Mesendoderm (in vitro differentiated cells): ENCODE data around the gene KIF5C.

Experiments used
- DNase-seq: peaks from one replicate; pipeline ENCODE4 v3.0.0; 2013
- H2AK5ac ChIP-seq: 2 replicates; pipeline ENCODE4 v1.6.1; 2013; ENCODE audit warnings: low read length, inconsistent platforms
- H2BK120ac ChIP-seq: 2 replicates; pipeline ENCODE4 v1.6.1; 2013; ENCODE audit warnings: low read depth, mild to moderate bottlenecking, low read length, moderate library complexity, mixed read lengths
- H2BK15ac ChIP-seq: replicated peaks from 2 replicates; pipeline ENCODE4 v1.6.1; 2013; ENCODE audit warnings: low read depth, mild to moderate bottlenecking, moderate library complexity
- H2BK5ac ChIP-seq: 2 replicates; pipeline ENCODE4 v1.6.1; 2013; ENCODE audit warnings: low read length, inconsistent platforms
- H3K18ac ChIP-seq: 2 replicates; pipeline ENCODE4 v1.6.1; 2013; ENCODE audit warnings: mild to moderate bottlenecking, low read length, mixed read lengths
- H3K23ac ChIP-seq: one replicate; pipeline ENCODE4 v1.6.1; 2013; ENCODE audit warnings: low read length
- H3K27ac ChIP-seq: 2 replicates; pipeline ENCODE4 v1.5.1; 2013; ENCODE audit warnings: low read depth, mild to moderate bottlenecking, inconsistent platforms, low read length, moderate library complexity
- H3K27me3 ChIP-seq: 2 replicates; pipeline ENCODE4 v1.6.1; 2013; ENCODE audit warnings: low read length, control low read depth, mild to moderate bottlenecking, inconsistent platforms; ENCODE audit not compliant: insufficient read depth, poor library complexity
- H3K36me3 ChIP-seq: 2 replicates; pipeline ENCODE4 v1.6.1; 2013; ENCODE audit warnings: low read length, inconsistent platforms; ENCODE audit not compliant: control insufficient read depth, insufficient read depth
- H3K4ac ChIP-seq: one replicate; pipeline ENCODE4 v1.6.1; 2013; ENCODE audit warnings: low read depth, mild to moderate bottlenecking, low read length, moderate library complexity
- H3K4me1 ChIP-seq: 2 replicates; pipeline ENCODE4 v1.6.1; 2013; ENCODE audit warnings: low read depth, low read length, inconsistent platforms; ENCODE audit not compliant: control insufficient read depth
- H3K4me2 ChIP-seq: 2 replicates; pipeline ENCODE4 v1.6.1; 2013; ENCODE audit warnings: low read length
- H3K4me3 ChIP-seq: 2 replicates; pipeline ENCODE4 v1.5.1; 2013; ENCODE audit warnings: mild to moderate bottlenecking, low read length
- H3K56ac ChIP-seq: one replicate; pipeline ENCODE4 v1.6.1; 2013; ENCODE audit warnings: low read length
- H3K79me1 ChIP-seq: 2 replicates; pipeline ENCODE4 v1.6.1; 2013; ENCODE audit warnings: low read length, inconsistent platforms
- H3K79me2 ChIP-seq: 2 replicates; pipeline ENCODE4 v1.6.1; 2013; ENCODE audit warnings: mild to moderate bottlenecking, low read length; ENCODE audit not compliant: control insufficient read depth, insufficient read depth
- H3K9ac ChIP-seq: 2 replicates; pipeline ENCODE4 v1.6.1; 2013; ENCODE audit warnings: low read length, inconsistent platforms
- H4K5ac ChIP-seq: one replicate; pipeline ENCODE4 v1.6.1; 2013; ENCODE audit warnings: low read length
- H4K8ac ChIP-seq: one replicate; pipeline ENCODE4 v1.6.1; 2013; ENCODE audit warnings: low read depth, mild to moderate bottlenecking, control low read depth, low read length, moderate library complexity
- WGBS: extraction: QIAGEN DNeasy Blood & Tissue Kit; methylation state at CpG from one replicate; pipeline ENCODE4 v1.1.7; 2013; ENCODE audit warnings: low lambda C conversion rate, missing lambda C conversion rate; ENCODE audit not compliant: insufficient coverage; ENCODE audit errors: extremely low coverage; 5-methylcytosine and 5-hydroxymethylcytosine counted together

Gene KIF5C

GRCh38 chr2:148959745-148960144 is 84.7 kb downstream of the KIF5C start:
- peaks cover 2% of the 10 kb centered on the region for H3K36me3 ChIP-seq
- no CpG with 5 or more reads among the region's 5 CpGs for WGBS
- no peak for DNase-seq
- no peaks in the 10 kb centered on the region for H3K4me1 ChIP-seq
- H3K79me2 ChIP-seq: no peaks in the 10 kb centered on the region
- H3K4ac ChIP-seq: no peak overlapping the region
- no peak overlapping the region for H2AK5ac ChIP-seq
- no peak overlapping the region for H3K18ac ChIP-seq
- no peak overlapping the region for H4K5ac ChIP-seq
- H2BK15ac ChIP-seq: no peak overlapping the region
- no peak overlapping the region for H3K4me3 ChIP-seq
- no peaks in the 10 kb centered on the region for H3K27me3 ChIP-seq
- no peak overlapping the region for H4K8ac ChIP-seq
- H3K9ac ChIP-seq: no peak overlapping the region
- H3K27ac ChIP-seq: no peak overlapping the region
- H3K4me2 ChIP-seq: no peak overlapping the region
- H3K56ac ChIP-seq: no peak overlapping the region
- no peak overlapping the region for H2BK5ac ChIP-seq
- H3K79me1 ChIP-seq: no peaks in the 10 kb centered on the region
- H2BK120ac ChIP-seq: no peak overlapping the region
- H3K23ac ChIP-seq: no peak overlapping the region

- no peak overlapping the region for H3K23ac ChIP-seq
- H4K5ac ChIP-seq: no peak overlapping the region
- no CpG with 5 or more reads among the region's 3 CpGs for WGBS
- no peaks in the 10 kb centered on the region for H3K4me1 ChIP-seq
- H3K18ac ChIP-seq: no peak overlapping the region
- no peak overlapping the region for H2AK5ac ChIP-seq
- H4K8ac ChIP-seq: no peak overlapping the region
- no peak overlapping the region for H3K4me2 ChIP-seq
- H2BK5ac ChIP-seq: no peak overlapping the region
- H3K79me2 ChIP-seq: no peaks in the 10 kb centered on the region
- peaks cover 2% of the 10 kb centered on the region for H3K36me3 ChIP-seq
- no peak overlapping the region for H2BK120ac ChIP-seq
- H3K27ac ChIP-seq: no peak overlapping the region
- H3K56ac ChIP-seq: no peak overlapping the region
- H2BK15ac ChIP-seq: no peak overlapping the region
- no peak overlapping the region for H3K9ac ChIP-seq
- no peak overlapping the region for H3K4me3 ChIP-seq
- H3K4ac ChIP-seq: no peak overlapping the region
- H3K79me1 ChIP-seq: no peaks in the 10 kb centered on the region
- H3K27me3 ChIP-seq: no peaks in the 10 kb centered on the region
- DNase-seq: no peak
Measured at GRCh38 chr2:148960483-148960882, 85.5 kb downstream of the KIF5C start.

- no peak overlapping the region for H3K4me2 ChIP-seq
- no peak for DNase-seq
- H3K18ac ChIP-seq: no peak overlapping the region
- H3K27ac ChIP-seq: no peak overlapping the region
- peaks cover 2% of the 10 kb centered on the region for H3K36me3 ChIP-seq
- H3K23ac ChIP-seq: no peak overlapping the region
- no peak overlapping the region for H4K8ac ChIP-seq
- H3K79me1 ChIP-seq: no peaks in the 10 kb centered on the region
- H3K4me1 ChIP-seq: peaks cover 2% of the 10 kb centered on the region
- no peak overlapping the region for H3K56ac ChIP-seq
- no peak overlapping the region for H4K5ac ChIP-seq
- no peak overlapping the region for H3K4me3 ChIP-seq
- H3K9ac ChIP-seq: no peak overlapping the region
- no CpG with 5 or more reads among the region's 3 CpGs for WGBS
- no peak overlapping the region for H2BK5ac ChIP-seq
- H3K79me2 ChIP-seq: no peaks in the 10 kb centered on the region
- no peak overlapping the region for H3K4ac ChIP-seq
- H3K27me3 ChIP-seq: no peaks in the 10 kb centered on the region
- no peak overlapping the region for H2BK120ac ChIP-seq
- H2AK5ac ChIP-seq: no peak overlapping the region
- H2BK15ac ChIP-seq: no peak overlapping the region
Measured at GRCh38 chr2:148963461-148963860, 88.4 kb downstream of the KIF5C start.

- Histone ChIP-seq H3K56ac (no peak overlapping the region), H3K4me2 (no peak overlapping the region), H3K27ac (no peak overlapping the region), H3K79me2 (no peaks in the 10 kb centered on the region), H2BK15ac (no peak overlapping the region), H3K4ac (no peak overlapping the region), H4K5ac (no peak overlapping the region), H3K23ac (peak overlapping the region; percentile 18), H3K27me3 (no peaks in the 10 kb centered on the region), H2AK5ac (no peak overlapping the region), H3K18ac (no peak overlapping the region), H4K8ac (no peak overlapping the region), H2BK120ac (no peak overlapping the region), H3K36me3 (peaks cover 2% of the 10 kb centered on the region), H3K79me1 (no peaks in the 10 kb centered on the region), H3K9ac (no peak overlapping the region), H3K4me1 (peaks cover 2% of the 10 kb centered on the region), H3K4me3 (no peak overlapping the region), H2BK5ac (no peak overlapping the region)
- no CpG with 5 or more reads among the region's 12 CpGs for WGBS
- DNase-seq: no peak
Measured at GRCh38 chr2:148965623-148966437, 90.8 kb downstream of the KIF5C start.

GRCh38 chr2:148966438-148966758 is 91.4 kb downstream of the KIF5C start:
- H3K36me3 ChIP-seq: peaks cover 2% of the 10 kb centered on the region
- H4K8ac ChIP-seq: no peak overlapping the region
- DNase-seq: no peak
- no peak overlapping the region for H2BK15ac ChIP-seq
- H3K27me3 ChIP-seq: no peaks in the 10 kb centered on the region
- no peak overlapping the region for H3K27ac ChIP-seq
- no peaks in the 10 kb centered on the region for H3K79me1 ChIP-seq
- H2BK5ac ChIP-seq: no peak overlapping the region
- no peak overlapping the region for H3K18ac ChIP-seq
- no peak overlapping the region for H3K4me2 ChIP-seq
- H3K56ac ChIP-seq: no peak overlapping the region
- WGBS: no CpG with 5 or more reads among the region's 1 CpG
- no peaks in the 10 kb centered on the region for H3K79me2 ChIP-seq
- no peak overlapping the region for H3K9ac ChIP-seq
- no peak overlapping the region for H2BK120ac ChIP-seq
- peaks cover 2% of the 10 kb centered on the region for H3K4me1 ChIP-seq
- H3K4ac ChIP-seq: no peak overlapping the region
- H4K5ac ChIP-seq: no peak overlapping the region
- no peak overlapping the region for H2AK5ac ChIP-seq
- H3K23ac ChIP-seq: no peak overlapping the region
- no peak overlapping the region for H3K4me3 ChIP-seq

- no peaks in the 10 kb centered on the region for H3K79me1 ChIP-seq
- H3K4ac ChIP-seq: no peak overlapping the region
- H4K5ac ChIP-seq: no peak overlapping the region
- H2BK15ac ChIP-seq: no peak overlapping the region
- no peak overlapping the region for H2AK5ac ChIP-seq
- no peak overlapping the region for H3K4me3 ChIP-seq
- no peak overlapping the region for H4K8ac ChIP-seq
- no peak overlapping the region for H2BK5ac ChIP-seq
- H3K9ac ChIP-seq: no peak overlapping the region
- H3K36me3 ChIP-seq: peaks cover 2% of the 10 kb centered on the region
- H3K4me2 ChIP-seq: no peak overlapping the region
- no peaks in the 10 kb centered on the region for H3K27me3 ChIP-seq
- no peak overlapping the region for H3K27ac ChIP-seq
- no CpG with 5 or more reads among the region's 7 CpGs for WGBS
- H3K23ac ChIP-seq: no peak overlapping the region
- no peak overlapping the region for H2BK120ac ChIP-seq
- no peak for DNase-seq
- no peak overlapping the region for H3K56ac ChIP-seq
- no peak overlapping the region for H3K18ac ChIP-seq
- peaks cover 2% of the 10 kb centered on the region for H3K4me1 ChIP-seq
- no peaks in the 10 kb centered on the region for H3K79me2 ChIP-seq
Measured at GRCh38 chr2:148967056-148967455, 92.0 kb downstream of the KIF5C start.
